H1 (cell line): Measurements from ENCODE around the gene CGN. TPM values are rescaled to one million over a fixed set of nuclear protein-coding genes. Genes with fewer than 3 reads are reported as not detected.

ENCODE experiments used
- CTCF ChIA-PET: fragments of 300-600 bp; sonication (Branson Sonifier 250); formaldehyde crosslinking; loops from one replicate; lab custom pipeline; 2021; ENCODE audit not compliant: partially characterized antibody; lab: Charles Lee
- POLR2A ChIA-PET: fragments of 300-600 bp; sonication (Branson Sonifier 250); formaldehyde crosslinking; loops from one replicate; lab custom pipeline; 2021; ENCODE audit warnings: inconsistent platforms; ENCODE audit not compliant: partially characterized antibody; lab: Charles Lee
- DNase-seq, 2 experiments: peaks; one replicate each; pipeline versions ENCODE4 v3.0.0 to v3.0.0-alpha.2; 2010 to 2022; ENCODE audit warnings: low spot score in 2 of 2, low read depth in 1 of 2, mixed read lengths in 1 of 2
- FAIRE-seq: peaks from 2 replicates; lab custom pipeline; 2011; peaks lifted over from hg19 to GRCh38; lab: Jason Lieb, UNC
- H2AFZ ChIP-seq: 2 replicates; pipeline ENCODE4 v1.8.1; 2012; ENCODE audit warnings: low read length, inconsistent platforms
- H2AK5ac ChIP-seq: 2 replicates; pipeline ENCODE4 v1.6.1; 2013; ENCODE audit warnings: low read depth, low read length
- H2BK120ac ChIP-seq: replicated peaks from 2 replicates; pipeline ENCODE3; 2013; ENCODE audit warnings: low read depth, low read length, inconsistent platforms
- H2BK12ac ChIP-seq: 2 replicates; pipeline ENCODE4 v1.6.1; 2013; ENCODE audit warnings: low read depth, low read length
- H2BK15ac ChIP-seq: 2 replicates; pipeline ENCODE4 v1.6.1; 2013; ENCODE audit warnings: low read length
- H2BK20ac ChIP-seq: 2 replicates; pipeline ENCODE4 v1.6.1; 2013; ENCODE audit warnings: low read length
- H2BK5ac ChIP-seq: 2 replicates; pipeline ENCODE4 v1.6.1; 2013; ENCODE audit warnings: low read depth, low read length
- H3K14ac ChIP-seq: 2 replicates; pipeline ENCODE4 v1.6.1; 2013; ENCODE audit warnings: inconsistent platforms; ENCODE audit not compliant: insufficient read length
- H3K18ac ChIP-seq: 2 replicates; pipeline ENCODE4 v1.6.1; 2013; ENCODE audit warnings: low read length; ENCODE audit errors: extremely low read depth
- H3K23ac ChIP-seq: 2 replicates; pipeline ENCODE4 v1.6.1; 2013; ENCODE audit warnings: inconsistent platforms; ENCODE audit not compliant: insufficient read length
- H3K23me2 ChIP-seq: 2 replicates; pipeline ENCODE4 v1.6.1; 2013; ENCODE audit warnings: low read depth, low read length
- H3K27ac ChIP-seq: 2 replicates; pipeline ENCODE4 v1.6.1; 2011; ENCODE audit warnings: low read depth, low read length, inconsistent platforms
- H3K27me3 ChIP-seq, 4 experiments: replicated peaks in 1 of 4; 1 replicate in 1 of 4; 2 replicates in 3 of 4; pipeline versions ENCODE4 v1.6.1 to v1.8.1; 2011 to 2013; ENCODE audit warnings: low read length in 3 of 4, mild to moderate bottlenecking in 3 of 4, inconsistent platforms in 2 of 4, mixed read lengths in 2 of 4, moderate library complexity in 1 of 4; ENCODE audit not compliant: control insufficient read depth in 3 of 4, insufficient read depth in 3 of 4; ENCODE audit errors: extremely low read depth in 1 of 4
- H3K36me3 ChIP-seq, 4 experiments: 2 replicates each; pipeline versions ENCODE4 v1.6.1 to v1.8.1; 2011 to 2013; ENCODE audit warnings: mild to moderate bottlenecking in 4 of 4, low read length in 3 of 4, moderate library complexity in 2 of 4, control low read depth in 1 of 4, inconsistent platforms in 1 of 4; ENCODE audit not compliant: insufficient read depth in 4 of 4, control insufficient read depth in 2 of 4
- H3K4ac ChIP-seq: replicated peaks from 2 replicates; pipeline ENCODE3; 2013; ENCODE audit warnings: low read length, low read depth, mixed read lengths, inconsistent platforms; ENCODE audit not compliant: insufficient read length
- H3K4me1 ChIP-seq, 4 experiments: replicated peaks in 1 of 4; 1 replicate in 1 of 4; 2 replicates in 3 of 4; pipeline versions ENCODE4 v1.6.1 to v1.8.1; 2011 to 2013; ENCODE audit warnings: low read length in 3 of 4, inconsistent platforms in 2 of 4, mixed read lengths in 1 of 4; ENCODE audit not compliant: insufficient read depth in 4 of 4, control insufficient read depth in 3 of 4
- H3K4me2 ChIP-seq, 2 experiments: 2 replicates each; pipeline versions ENCODE4 v1.6.1 to v1.8.1; 2011 to 2013; ENCODE audit warnings: low read depth in 2 of 2, low read length in 2 of 2, control low read depth in 1 of 2, inconsistent platforms in 1 of 2, mild to moderate bottlenecking in 1 of 2; ENCODE audit not compliant: insufficient read depth in 1 of 2
- H3K4me3 ChIP-seq, 4 experiments: fragments of 200-600, 300-600 bp in 1 of 4; sonication (generic), shearing (Covaris generic), sonication (Bioruptor Twin) in 1 of 4; 2 replicates each; pipeline versions ENCODE4 v1.5.1 to v1.8.1; 2011 to 2016; ENCODE audit warnings: low read length in 4 of 4, low read depth in 3 of 4, control low read depth in 2 of 4, inconsistent platforms in 2 of 4, mild to moderate bottlenecking in 2 of 4, mixed read lengths in 1 of 4, moderate library complexity in 1 of 4; ENCODE audit not compliant: insufficient read depth in 2 of 4; ENCODE audit errors: extremely low read depth in 1 of 4
- H3K56ac ChIP-seq: replicated peaks from 2 replicates; pipeline ENCODE3; 2013; ENCODE audit warnings: low read depth, mild to moderate bottlenecking, mixed read lengths, low read length, inconsistent platforms; ENCODE audit not compliant: insufficient read length
- H3K79me1 ChIP-seq: 2 replicates; pipeline ENCODE4 v1.6.1; 2013; ENCODE audit warnings: low read depth, low read length, control low read depth
- H3K79me2 ChIP-seq, 2 experiments: 2 replicates each; pipeline versions ENCODE4 v1.6.1 to v1.8.1; 2012 to 2013; ENCODE audit warnings: low read length in 2 of 2, mild to moderate bottlenecking in 2 of 2, inconsistent platforms in 1 of 2; ENCODE audit not compliant: insufficient read depth in 2 of 2, control insufficient read depth in 1 of 2
- H3K9ac ChIP-seq, 4 experiments: replicated peaks in 1 of 4; 1 replicate in 1 of 4; 2 replicates in 3 of 4; pipeline versions ENCODE4 v1.6.1 to v1.8.1; 2011 to 2013; ENCODE audit warnings: low read depth in 3 of 4, low read length in 3 of 4, control low read depth in 2 of 4, mild to moderate bottlenecking in 2 of 4, moderate library complexity in 2 of 4, inconsistent platforms in 1 of 4; ENCODE audit errors: extremely low read depth in 1 of 4
- H3K9me3 ChIP-seq, 2 experiments: 2 replicates each; pipeline versions ENCODE4 v1.6.1 to v1.8.1; 2012 to 2013; ENCODE audit warnings: mild to moderate bottlenecking in 2 of 2, moderate library complexity in 2 of 2, control low read depth in 1 of 2, inconsistent platforms in 1 of 2, low read depth in 1 of 2, low read length in 1 of 2, mixed read lengths in 1 of 2; ENCODE audit not compliant: insufficient read depth in 2 of 2
- H4K20me1 ChIP-seq, 2 experiments: replicated peaks in 1 of 2; 2 replicates each; pipeline versions ENCODE3 to v1.8.1; 2011 to 2013; ENCODE audit warnings: inconsistent platforms in 2 of 2, low read length in 2 of 2, mild to moderate bottlenecking in 1 of 2; ENCODE audit not compliant: insufficient read depth in 2 of 2, control insufficient read depth in 1 of 2
- H4K5ac ChIP-seq: 2 replicates; pipeline ENCODE4 v1.6.1; 2013; ENCODE audit warnings: low read length, low read depth, mixed read lengths, inconsistent platforms; ENCODE audit not compliant: insufficient read length
- H4K8ac ChIP-seq: 2 replicates; pipeline ENCODE4 v1.8.0; 2013; ENCODE audit warnings: mild to moderate bottlenecking, moderate library complexity, low read length, inconsistent platforms; ENCODE audit not compliant: insufficient read depth; ENCODE audit errors: extremely low read depth
- H4K91ac ChIP-seq: replicated peaks from 2 replicates; pipeline ENCODE3; 2013; ENCODE audit warnings: low read length, mixed read lengths, inconsistent platforms; ENCODE audit not compliant: insufficient read length
- BRCA1 ChIP-seq: IDR thresholded peaks from 2 replicates; pipeline ENCODE4 v1.6.1; 2012; ENCODE audit warnings: low read depth, low read length, improper control_type of control experiment
- CHD2 ChIP-seq: IDR thresholded peaks from 2 replicates; pipeline ENCODE4 v1.6.1; 2012; ENCODE audit warnings: low read length, improper control_type of control experiment
- RXRA ChIP-seq: IDR thresholded peaks from 2 replicates; pipeline ENCODE4 v1.6.1; 2011; ENCODE audit warnings: low read depth, mild to moderate bottlenecking, low read length, moderate library complexity; ENCODE audit not compliant: insufficient read depth
- SAP30 ChIP-seq: fragments of 300-600 bp; sonication (generic); IDR thresholded peaks from 2 replicates; pipeline ENCODE4 v1.7.1; 2012; ENCODE audit warnings: low read length, moderate library complexity, mild to moderate bottlenecking, inconsistent platforms; ENCODE audit not compliant: insufficient read depth, insufficient replicate concordance
- SP2 ChIP-seq: IDR thresholded peaks from 2 replicates; pipeline ENCODE4 v1.6.1; 2012; ENCODE audit warnings: mild to moderate bottlenecking, low read length, inconsistent platforms
- SUZ12 ChIP-seq: fragments of 200-600 bp; sonication (generic); IDR thresholded peaks from 2 replicates; pipeline ENCODE4 v1.6.1; 2012; ENCODE audit warnings: mild to moderate bottlenecking, inconsistent platforms, low read length, moderate library complexity, mixed read lengths
- WGBS, 2 experiments: shearing (Covaris generic) in 1 of 2; methylation state at CpG; one replicate each; pipeline versions ENCODE4 v1.1.6 to v1.1.7; 2013 to 2015; ENCODE audit warnings: low lambda C conversion rate in 2 of 2, mixed read lengths in 2 of 2, inconsistent platforms in 1 of 2, low coverage in 1 of 2, missing lambda C conversion rate in 1 of 2; ENCODE audit not compliant: insufficient replicate concordance in 2 of 2, insufficient coverage in 1 of 2, insufficient read length in 1 of 2; ENCODE audit errors: extremely low coverage in 1 of 2, missing lambda C conversion rate in 1 of 2; 5-methylcytosine and 5-hydroxymethylcytosine counted together
- polyA plus RNA-seq, 7 experiments: library from polyadenylated mRNA; depleted of rRNA in 3 of 7; stranded (reverse) in 5 of 7; unstranded in 2 of 7; fragments of >200 nt in 5 of 7; fragments of 200-250 nt in 2 of 7; gene quantifications; 1 replicate in 5 of 7; 2 replicates in 1 of 7; 4 replicates in 1 of 7; pipeline versions ENCODE4 v1.2.1 to v1.2.3, GENCODE V29; 2011 to 2013; ENCODE audit warnings: missing spikeins in 2 of 7, mixed read lengths in 2 of 7
- total RNA-seq: library from RNA; stranded (reverse); fragmentation: NEBNext Ultra II Directional; extraction: Animal tissue kit (Norgen Biotek cat#: 25700); gene quantifications from 2 replicates; pipeline ENCODE4 v1.2.1, GENCODE V29; 2021
- TF ChIP-seq, protein P1 (sequence below): IDR thresholded peaks from 2 replicates; pipeline ENCODE4 v1.6.1; 2012; ENCODE audit warnings: inconsistent platforms
- TF ChIP-seq, protein P2 (sequence below): IDR thresholded peaks from 2 replicates; pipeline ENCODE4 v1.6.1; 2012; ENCODE audit warnings: low read length, inconsistent platforms
- TF ChIP-seq, protein P3 (sequence below): IDR thresholded peaks from 2 replicates; pipeline ENCODE4 v1.6.1; 2012; ENCODE audit warnings: inconsistent platforms
- TF ChIP-seq, protein P4 (sequence below): IDR thresholded peaks from 2 replicates; pipeline ENCODE4 v1.6.1; 2011; ENCODE audit warnings: low read length, improper control_type of control experiment

The CGN gene
- total and polyA plus RNA-seq, 2 of the 8 experiments (the other 6 are each of a cell fraction or from before 2014, with no cell fraction given), result 15.9 to 52.7 TPM

DNA sequence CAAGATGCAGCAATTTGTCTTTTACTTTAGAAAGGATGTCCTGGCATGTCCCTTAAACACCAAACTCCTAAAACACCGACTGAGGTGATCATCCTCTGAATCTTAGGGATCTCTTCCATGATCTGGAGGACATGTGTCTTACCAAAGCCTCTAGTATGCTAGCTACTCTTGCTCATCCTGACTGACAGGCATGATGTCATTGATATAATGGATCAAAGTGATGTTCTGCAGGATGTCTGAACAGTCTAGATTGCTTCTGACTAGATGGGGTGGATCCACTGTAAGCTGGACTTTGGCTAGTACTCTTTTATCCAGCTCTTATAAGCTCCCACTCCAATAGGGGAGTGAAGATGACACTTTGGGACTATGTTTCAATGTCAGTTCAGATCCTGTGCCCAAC lies 11.3 kb upstream of the CGN start:
- ChIA-PET POLR2A (interaction anchor here (1.8 kb wide), 1 partner anchor 40 kb away, joined by 5 read pairs; the partner anchor contains the start of gene TUFT1), CTCF (interaction anchor here (1.1 to 2.2 kb wide), 3 partner anchors 9 to 41 kb away, joined by 3 to 5 read pairs (median 3); partner anchors contain the start of gene TUFT1)
- Histone ChIP-seq H4K20me1 (no peaks in the 10 kb centered on the region), H3K9me3 (no peaks in the 10 kb centered on the region), H3K4me1 (no peaks in the 10 kb centered on the region), H3K36me3 (no peaks in the 10 kb centered on the region), H3K18ac (no peak overlapping the region), H3K79me1 (no peaks in the 10 kb centered on the region), H3K9ac (no peak overlapping the region), H3K23me2 (no peaks in the 10 kb centered on the region), H3K56ac (no peak overlapping the region), H2AK5ac (no peak overlapping the region), H3K4me3 (no peak overlapping the region), H2AFZ (no peak overlapping the region), H4K5ac (no peak overlapping the region), H3K4ac (no peak overlapping the region), H3K23ac (no peak overlapping the region), H3K14ac (no peak overlapping the region), H4K8ac (no peak overlapping the region), H2BK15ac (no peak overlapping the region), H2BK5ac (no peak overlapping the region), H2BK120ac (no peak overlapping the region), H3K27ac (no peak overlapping the region), H3K79me2 (no peaks in the 10 kb centered on the region), H2BK12ac (no peak overlapping the region), H3K27me3 (no peaks in the 10 kb centered on the region), H3K4me2 (no peak overlapping the region), H2BK20ac (no peak overlapping the region), H4K91ac (no peak overlapping the region)
- DNase-seq, result no peak
- FAIRE-seq, result no peak
- WGBS, 2 experiments, result 86% methylated on average over 1 of the region's 1 CpG; no CpG with 5 or more reads in 1 of the 2 experiments
- TF ChIP-seq, protein P1, sequence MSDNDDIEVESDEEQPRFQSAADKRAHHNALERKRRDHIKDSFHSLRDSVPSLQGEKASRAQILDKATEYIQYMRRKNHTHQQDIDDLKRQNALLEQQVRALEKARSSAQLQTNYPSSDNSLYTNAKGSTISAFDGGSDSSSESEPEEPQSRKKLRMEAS, result no peak
- TF ChIP-seq, protein P2, sequence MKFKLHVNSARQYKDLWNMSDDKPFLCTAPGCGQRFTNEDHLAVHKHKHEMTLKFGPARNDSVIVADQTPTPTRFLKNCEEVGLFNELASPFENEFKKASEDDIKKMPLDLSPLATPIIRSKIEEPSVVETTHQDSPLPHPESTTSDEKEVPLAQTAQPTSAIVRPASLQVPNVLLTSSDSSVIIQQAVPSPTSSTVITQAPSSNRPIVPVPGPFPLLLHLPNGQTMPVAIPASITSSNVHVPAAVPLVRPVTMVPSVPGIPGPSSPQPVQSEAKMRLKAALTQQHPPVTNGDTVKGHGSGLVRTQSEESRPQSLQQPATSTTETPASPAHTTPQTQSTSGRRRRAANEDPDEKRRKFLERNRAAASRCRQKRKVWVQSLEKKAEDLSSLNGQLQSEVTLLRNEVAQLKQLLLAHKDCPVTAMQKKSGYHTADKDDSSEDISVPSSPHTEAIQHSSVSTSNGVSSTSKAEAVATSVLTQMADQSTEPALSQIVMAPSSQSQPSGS, result no peak
- TF ChIP-seq, protein P3, sequence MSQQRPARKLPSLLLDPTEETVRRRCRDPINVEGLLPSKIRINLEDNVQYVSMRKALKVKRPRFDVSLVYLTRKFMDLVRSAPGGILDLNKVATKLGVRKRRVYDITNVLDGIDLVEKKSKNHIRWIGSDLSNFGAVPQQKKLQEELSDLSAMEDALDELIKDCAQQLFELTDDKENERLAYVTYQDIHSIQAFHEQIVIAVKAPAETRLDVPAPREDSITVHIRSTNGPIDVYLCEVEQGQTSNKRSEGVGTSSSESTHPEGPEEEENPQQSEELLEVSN, result no peak
- TF ChIP-seq, protein P4, sequence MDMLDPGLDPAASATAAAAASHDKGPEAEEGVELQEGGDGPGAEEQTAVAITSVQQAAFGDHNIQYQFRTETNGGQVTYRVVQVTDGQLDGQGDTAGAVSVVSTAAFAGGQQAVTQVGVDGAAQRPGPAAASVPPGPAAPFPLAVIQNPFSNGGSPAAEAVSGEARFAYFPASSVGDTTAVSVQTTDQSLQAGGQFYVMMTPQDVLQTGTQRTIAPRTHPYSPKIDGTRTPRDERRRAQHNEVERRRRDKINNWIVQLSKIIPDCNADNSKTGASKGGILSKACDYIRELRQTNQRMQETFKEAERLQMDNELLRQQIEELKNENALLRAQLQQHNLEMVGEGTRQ, result no peak
- TF ChIP-seq CHD2 (no peak), BRCA1 (no peak), SAP30 (no peak), SUZ12 (no peak), RXRA (no peak), SP2 (no peak)
